ES-I3 (cell line): Measurements from ENCODE around the gene ANXA8.

Source experiments
- H3K36me3 ChIP-seq: 2 replicates; pipeline ENCODE4 v1.6.1; 2013; ENCODE audit warnings: mild to moderate bottlenecking, low read length, control low read depth, moderate library complexity; ENCODE audit not compliant: insufficient read depth
- H3K4me1 ChIP-seq: 2 replicates; pipeline ENCODE4 v1.6.1; 2013; ENCODE audit warnings: mild to moderate bottlenecking, control low read depth, low read length; ENCODE audit not compliant: insufficient read depth
- H3K9ac ChIP-seq: 2 replicates; pipeline ENCODE4 v1.6.1; 2013; ENCODE audit warnings: low read depth, mild to moderate bottlenecking, low read length, moderate library complexity
- H3K9me3 ChIP-seq: 2 replicates; pipeline ENCODE4 v1.6.1; 2013; ENCODE audit warnings: mild to moderate bottlenecking, low read length, moderate library complexity; ENCODE audit not compliant: control insufficient read depth, insufficient read depth

Gene ANXA8

DNA sequence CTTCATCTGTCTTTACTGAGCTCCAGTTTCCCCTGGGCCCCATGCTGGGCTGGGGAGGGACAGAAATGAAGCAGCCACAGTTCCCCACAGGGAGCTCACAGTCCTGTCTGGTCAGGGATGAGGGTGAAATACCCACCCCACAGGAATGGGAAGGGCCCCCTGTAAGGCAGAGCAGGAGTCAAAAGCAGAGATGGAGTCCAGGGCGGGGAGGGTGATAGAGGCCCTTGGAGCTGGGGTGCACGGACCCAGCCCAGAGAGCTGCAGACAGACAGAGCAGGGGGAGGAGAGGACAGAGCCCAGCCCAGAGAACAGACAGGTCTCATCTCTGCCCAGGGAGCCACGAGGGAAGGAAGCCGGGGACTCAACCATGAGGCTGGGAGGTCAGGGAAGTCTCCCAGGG lies 64.9 kb downstream of the ANXA8 start:
- Histone ChIP-seq H3K36me3 (no peaks in the 10 kb centered on the region), H3K9me3 (no peaks in the 10 kb centered on the region), H3K9ac (no peak overlapping the region), H3K4me1 (peaks cover 9% of the 10 kb centered on the region; the same call in 1 of the 2 replicates)

DNA sequence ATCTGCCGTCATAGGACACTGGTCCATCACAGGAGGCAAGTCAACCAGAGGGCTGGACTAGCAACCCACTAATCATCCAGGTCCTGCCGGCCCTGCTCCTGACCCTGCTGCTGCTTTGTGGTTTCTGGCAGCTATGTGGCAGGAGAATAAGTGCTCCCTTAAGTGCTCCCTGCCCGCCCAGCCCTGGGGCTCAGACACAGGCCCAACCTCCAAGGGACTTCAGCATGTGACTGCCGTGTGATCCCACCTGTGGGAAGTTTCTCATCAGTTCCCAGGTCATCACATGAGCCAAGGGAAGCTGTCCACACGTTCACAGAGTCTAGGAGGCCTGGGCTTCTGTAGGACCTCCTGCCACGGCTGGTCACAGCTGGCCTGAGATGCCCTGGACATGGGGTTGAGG lies 65.6 kb downstream of the ANXA8 start:
- Histone ChIP-seq H3K9me3 (no peaks in the 10 kb centered on the region), H3K4me1 (peaks cover 9% of the 10 kb centered on the region; the same call in 1 of the 2 replicates), H3K36me3 (no peaks in the 10 kb centered on the region), H3K9ac (no peak overlapping the region)
